GM12878 (cell line): ENCODE data around the gene PROZ. TPM values are rescaled to one million over a fixed set of nuclear protein-coding genes. Genes with fewer than 3 reads are reported as not detected.

Experiments
- ATAC-seq: fragments of 200-7000 bp; cut with Tn5 transposase; 3 replicates; pipeline ENCODE4 v1.9.1; 2020; ENCODE audit warnings: mild to moderate bottlenecking, moderate library complexity
- BruUV-seq: library from RNA; stranded (reverse); fragments of 400-500 nt; replicated peaks from 2 replicates; lab custom pipeline; 2021; lab: Mats Ljungman, UMichigan
- CTCF ChIA-PET: fragments of 300-600 bp; sonication (Branson Sonifier 250); formaldehyde crosslinking; extraction: SDS; loops from one replicate; lab custom pipeline; 2021; ENCODE audit warnings: inconsistent platforms; lab: Yijun Ruan, JAX
- POLR2A ChIA-PET: fragments of 350-600 bp; formaldehyde crosslinking; extraction: SDS; loops from one replicate; lab custom pipeline; 2021; ENCODE audit warnings: inconsistent platforms; lab: Charles Lee
- RAD21 ChIA-PET: fragments of 300-600 bp; sonication (Branson Sonifier 250); formaldehyde crosslinking; loops from one replicate; lab custom pipeline; 2023; ENCODE audit warnings: antibody characterized with exemption; ENCODE audit not compliant: unreplicated experiment; lab: Charles Lee
- SMC1A ChIA-PET: fragments of 300-600 bp; sonication (Branson Sonifier 250); formaldehyde crosslinking; loops from one replicate; lab custom pipeline; 2023; ENCODE audit not compliant: unreplicated experiment, uncharacterized antibody; lab: Charles Lee
- DNase-seq: peaks from one replicate; pipeline ENCODE4 v3.0.0-alpha.2; 2011; ENCODE audit warnings: low read depth, low spot score
- FAIRE-seq: peaks from 3 replicates; lab custom pipeline; 2011; peaks lifted over from hg19 to GRCh38; lab: Jason Lieb, UNC
- H2AFZ ChIP-seq: 2 replicates; pipeline ENCODE4 v1.6.0; 2011; ENCODE audit warnings: low read depth, low read length, control low read depth; ENCODE audit not compliant: control insufficient read depth
- H3K27ac ChIP-seq: 2 replicates; pipeline ENCODE4 v1.5.1; 2011; ENCODE audit warnings: control low read depth; ENCODE audit not compliant: control insufficient read depth, insufficient read depth
- H3K27me3 ChIP-seq, 2 experiments: replicated peaks in 1 of 2; 2 replicates each; pipeline versions ENCODE4 v1.6.0 to v1.6.1; 2011; ENCODE audit warnings: low read length in 1 of 2; ENCODE audit not compliant: control insufficient read depth in 2 of 2, insufficient read depth in 2 of 2
- H3K36me3 ChIP-seq, 2 experiments: 2 replicates each; pipeline ENCODE4 v1.5.1; 2011; ENCODE audit warnings: low read length in 1 of 2; ENCODE audit not compliant: control insufficient read depth in 2 of 2, insufficient read depth in 2 of 2
- H3K4me1 ChIP-seq: 2 replicates; pipeline ENCODE4 v1.6.1; 2011; ENCODE audit warnings: mild to moderate bottlenecking, low read length, moderate library complexity, mixed read lengths; ENCODE audit not compliant: control insufficient read depth, insufficient read depth
- H3K4me2 ChIP-seq: 2 replicates; pipeline ENCODE4 v1.6.0; 2011; ENCODE audit warnings: control low read depth; ENCODE audit not compliant: control insufficient read depth, insufficient read depth
- H3K4me3 ChIP-seq: fragments of 200-600 bp; sonication (generic); 2 replicates; pipeline ENCODE4 v1.5.1; 2016
- H3K79me2 ChIP-seq: 2 replicates; pipeline ENCODE4 v1.6.0; 2011; ENCODE audit warnings: low read length; ENCODE audit not compliant: control insufficient read depth, insufficient read depth
- H3K9ac ChIP-seq: 2 replicates; pipeline ENCODE4 v1.8.0; 2011; ENCODE audit warnings: low read length, control low read depth, mixed read lengths; ENCODE audit not compliant: control insufficient read depth, insufficient read depth
- H3K9me3 ChIP-seq: replicated peaks from 3 replicates; pipeline ENCODE4 v1.5.1; 2011; ENCODE audit warnings: mild to moderate bottlenecking, low read length; ENCODE audit not compliant: control insufficient read depth, insufficient read depth
- H4K20me1 ChIP-seq: 2 replicates; pipeline ENCODE4 v1.6.0; 2011; ENCODE audit not compliant: control insufficient read depth, insufficient read depth
- BHLHE40 ChIP-seq, 2 experiments: fragments of 450-650 bp in 1 of 2; IDR thresholded peaks; 2 replicates each; pipeline ENCODE4 v1.6.1; 2011 to 2017; ENCODE audit warnings: low read depth in 2 of 2, borderline replicate concordance in 1 of 2, improper control_type of control experiment in 1 of 2, low read length in 1 of 2, mild to moderate bottlenecking in 1 of 2
- CBFB ChIP-seq: IDR thresholded peaks from 2 replicates; pipeline ENCODE4 v1.6.1; 2016; ENCODE audit warnings: antibody characterized with exemption, low read depth
- CREB1 ChIP-seq: IDR thresholded peaks from 2 replicates; pipeline ENCODE4 v1.6.1; 2012; ENCODE audit warnings: low read depth, mild to moderate bottlenecking, inconsistent platforms
- ESRRA ChIP-seq: IDR thresholded peaks from 2 replicates; pipeline ENCODE4 v1.6.1; 2012; ENCODE audit warnings: mild to moderate bottlenecking, low read length, improper control_type of control experiment
- FOXK2 ChIP-seq: fragments of 450-650 bp; IDR thresholded peaks from 2 replicates; pipeline ENCODE4 v1.6.1; 2017; ENCODE audit warnings: mild to moderate bottlenecking, moderate library complexity
- HDAC2 ChIP-seq: fragments of 200-600 bp; sonication (generic); IDR thresholded peaks from 2 replicates; pipeline ENCODE4 v1.6.1; 2017
- HDAC6 ChIP-seq: fragments of 200-600 bp; sonication (generic); IDR thresholded peaks from one replicate; pipeline ENCODE4 v1.8.0; 2017; ENCODE audit warnings: antibody characterized with exemption; ENCODE audit not compliant: unreplicated experiment
- IKZF2 ChIP-seq, 2 experiments: fragments of 450-650 bp; IDR thresholded peaks; 2 replicates each; pipeline ENCODE4 v1.6.1; 2017; ENCODE audit warnings: mild to moderate bottlenecking in 2 of 2, moderate library complexity in 2 of 2
- LARP7 ChIP-seq: fragments of 450-650 bp; IDR thresholded peaks from 2 replicates; pipeline ENCODE4 v1.6.1; 2017; ENCODE audit warnings: mild to moderate bottlenecking
- MAX ChIP-seq: IDR thresholded peaks from 2 replicates; pipeline ENCODE4 v1.6.1; 2012; ENCODE audit warnings: low read depth, low read length, improper control_type of control experiment
- MTA3 ChIP-seq: IDR thresholded peaks from 2 replicates; pipeline ENCODE4 v1.6.1; 2012; ENCODE audit warnings: low read length, inconsistent platforms, borderline replicate concordance
- NKRF ChIP-seq: fragments of 450-650 bp; conservative IDR thresholded peaks from 2 replicates; pipeline ENCODE4 v1.6.1; 2017; ENCODE audit warnings: mild to moderate bottlenecking, moderate library complexity
- PAX8 ChIP-seq: fragments of 450-650 bp; IDR thresholded peaks from 2 replicates; pipeline ENCODE4 v1.6.1; 2017; ENCODE audit warnings: mild to moderate bottlenecking, moderate library complexity
- RUNX3 ChIP-seq: IDR thresholded peaks from 2 replicates; pipeline ENCODE4 v1.6.1; 2012; ENCODE audit warnings: low read length, inconsistent platforms
- SIX5 ChIP-seq: IDR thresholded peaks from 2 replicates; pipeline ENCODE4 v1.6.1; 2011; ENCODE audit warnings: mild to moderate bottlenecking, low read depth, low read length, moderate library complexity; ENCODE audit not compliant: severe bottlenecking
- SMAD1 ChIP-seq: fragments of 450-650 bp; IDR thresholded peaks from 2 replicates; pipeline ENCODE4 v1.6.1; 2018; ENCODE audit warnings: mild to moderate bottlenecking, low read depth; ENCODE audit not compliant: partially characterized antibody
- SPI1 ChIP-seq: IDR thresholded peaks from 2 replicates; pipeline ENCODE4 v1.6.1; 2011; ENCODE audit warnings: low read depth, mild to moderate bottlenecking, low read length, moderate library complexity, borderline replicate concordance; ENCODE audit not compliant: insufficient read depth
- SUZ12 ChIP-seq: fragments of 200-600 bp; sonication (generic); IDR thresholded peaks from one replicate; pipeline ENCODE4 v1.6.1; 2018; ENCODE audit warnings: antibody characterized with exemption, mild to moderate bottlenecking; ENCODE audit not compliant: unreplicated experiment
- ZNF274 ChIP-seq: IDR thresholded peaks from one replicate; pipeline ENCODE4 v1.8.0; 2011; ENCODE audit not compliant: insufficient read length, insufficient read depth
- ZNF384 ChIP-seq: IDR thresholded peaks from 2 replicates; pipeline ENCODE4 v1.6.1; 2012; ENCODE audit warnings: low read depth, mild to moderate bottlenecking, low read length, improper control_type of control experiment, borderline replicate concordance
- ZSCAN29 ChIP-seq: fragments of 450-650 bp; IDR thresholded peaks from 2 replicates; pipeline ENCODE4 v1.6.1; 2017; ENCODE audit warnings: mild to moderate bottlenecking, moderate library complexity
- WGBS: methylation state at CpG from one replicate; pipeline ENCODE4 v1.1.6; 2016; ENCODE audit warnings: low lambda C conversion rate; ENCODE audit not compliant: insufficient replicate concordance, insufficient coverage; ENCODE audit errors: missing lambda C conversion rate; 5-methylcytosine and 5-hydroxymethylcytosine counted together
- in situ Hi-C: fragments of 300-500 bp; cut with MboI; formaldehyde crosslinking; loops from 9 replicates; pipeline ENCODE4 v1.14.3; 2018; ENCODE audit warnings: mixed read lengths
- intact Hi-C: fragments of 100-400 bp; cut with micrococcal nuclease; formaldehyde crosslinking; loops from one replicate; pipeline ENCODE4 v1.14.2; 2022; ENCODE audit not compliant: unreplicated experiment
- polyA plus RNA-seq, 11 experiments: library from polyadenylated mRNA; depleted of rRNA in 4 of 11; unstranded in 6 of 11; stranded (reverse) in 5 of 11; fragments of >200 nt; fragmentation: Nextera tagmentation in 4 of 11; fragmentation: Illumina TruSeq in 1 of 11; extraction: Ambion mirVana in 4 of 11; extraction: Trizol in 1 of 11; gene quantifications; 1 replicate in 1 of 11; 2 replicates in 10 of 11; pipeline versions ENCODE4 v1.2.1 to v1.2.3, GENCODE V29; 2011 to 2016; ENCODE audit warnings: inconsistent platforms in 2 of 11, missing spikeins in 2 of 11, low read depth in 1 of 11
- total RNA-seq, 4 experiments: library from RNA; depleted of rRNA in 3 of 4; stranded (reverse); fragments of >200 nt in 3 of 4; fragmentation: Illumina TruSeq in 1 of 4; extraction: Trizol in 1 of 4; gene quantifications; 2 replicates each; pipeline versions ENCODE4 v1.2.1 to v1.2.3, GENCODE V29; 2013 to 2021
- TF ChIP-seq, protein P1 (sequence below): fragments of 450-650 bp; IDR thresholded peaks from 2 replicates; pipeline ENCODE4 v1.6.1; 2017; ENCODE audit warnings: borderline replicate concordance

PROZ gene
- total and polyA plus RNA-seq, 10 of the 15 experiments (the other 5 are each of a cell fraction or from before 2014, with no cell fraction given), result 0.07 to 0.24 (median 0.21) TPM; not detected in 7

GRCh38 chr13:113119822-113120189 is 38.6 kb upstream of the PROZ start (continued):
- TF ChIP-seq PAX8 (no peak), ESRRA (no peak), NKRF (no peak), RUNX3 (no peak), ZSCAN29 (no peak), IKZF2 (IDR thresholded peaks at IDR 0.05) (no peak), CREB1 (no peak), BHLHE40 (IDR thresholded peaks at IDR 0.05; ENCODE audit: borderline replicate concordance in 1 of 2, low read depth in 2 of 2, low read length in 1 of 2) (no peak), MTA3 (no peak), HDAC6 (no peak)

DNA sequence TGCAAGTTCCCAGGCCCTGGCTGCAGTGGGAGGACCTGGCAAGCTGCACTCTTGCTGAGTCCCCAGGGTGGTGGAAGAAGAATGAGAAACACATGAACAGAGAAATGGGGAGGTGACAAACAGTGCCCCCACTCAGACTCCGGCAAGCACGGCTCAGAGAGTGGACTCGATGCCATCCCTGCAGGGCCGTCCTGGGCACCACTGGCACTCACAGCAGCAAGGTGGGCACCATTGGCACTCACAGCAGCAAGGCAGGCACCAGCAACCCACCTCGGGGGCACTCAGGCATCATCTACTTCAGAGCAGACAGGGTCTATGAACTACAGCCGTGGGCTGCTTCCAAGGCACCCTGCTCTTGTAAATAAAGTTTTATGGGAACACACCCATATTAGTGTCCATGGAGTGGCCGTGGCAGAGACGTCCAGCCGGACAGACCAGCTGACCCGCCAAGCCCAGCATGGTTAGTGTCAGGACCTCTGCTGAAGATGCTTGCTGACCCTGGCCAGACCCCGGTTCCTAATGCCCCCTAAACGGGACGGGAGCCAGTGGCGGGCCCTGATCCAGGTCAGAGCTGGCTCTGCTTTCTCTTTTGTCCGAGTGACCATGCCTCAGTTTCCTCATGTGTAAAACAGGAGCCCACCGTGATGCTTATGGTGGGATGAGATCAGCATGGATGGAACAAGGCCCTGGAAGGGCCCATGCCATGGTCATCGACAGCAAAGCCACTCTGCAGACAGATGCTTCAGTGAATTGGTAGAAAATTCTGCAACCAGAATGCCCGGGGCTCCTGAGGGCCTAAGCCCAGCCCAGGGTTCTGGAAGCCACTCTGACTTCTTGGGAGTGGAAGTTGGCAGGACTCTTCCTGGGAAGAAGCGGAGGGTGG is 37.9 kb upstream of the PROZ start:
- SMC1A ChIA-PET, result no interaction called here
- Histone ChIP-seq H2AFZ (no peak overlapping the region), H3K79me2 (no peaks in the 10 kb centered on the region), H3K27ac (no peak overlapping the region), H3K4me2 (no peak overlapping the region), H3K4me3 (no peak overlapping the region), H3K36me3 (no peaks in the 10 kb centered on the region), H3K4me1 (no peaks in the 10 kb centered on the region), H4K20me1 (no peaks in the 10 kb centered on the region), H3K9me3 (no peaks in the 10 kb centered on the region), H3K27me3 (no peaks in the 10 kb centered on the region), H3K9ac (no peak overlapping the region)
- in situ Hi-C loops, result no loop called here
- POLR2A ChIA-PET, result interaction anchor here (0.6 kb wide), 1 partner anchor 115 kb away, joined by 3 read pairs; no protein-coding TSS in a partner anchor
- ATAC-seq (no peak), FAIRE-seq (no peak), DNase-seq (no peak)
- WGBS, result 25% methylated on average over 19 of the region's 19 CpGs
- intact Hi-C loops, result loop anchor here (10.0 kb wide), 1 partner anchor 176 kb away; no protein-coding TSS in a partner anchor
- CTCF ChIA-PET, result no interaction called here
- no TSS peak for BruUV-seq
- RAD21 ChIA-PET, result no interaction called here
- TF ChIP-seq SIX5 (no peak), RUNX3 (no peak), HDAC2 (no peak), SUZ12 (no peak), MAX (no peak), FOXK2 (no peak), LARP7 (no peak), ZNF274 (no peak), ZNF384 (no peak), SPI1 (no peak), CBFB (no peak), SMAD1 (no peak)
- TF ChIP-seq, protein P1, sequence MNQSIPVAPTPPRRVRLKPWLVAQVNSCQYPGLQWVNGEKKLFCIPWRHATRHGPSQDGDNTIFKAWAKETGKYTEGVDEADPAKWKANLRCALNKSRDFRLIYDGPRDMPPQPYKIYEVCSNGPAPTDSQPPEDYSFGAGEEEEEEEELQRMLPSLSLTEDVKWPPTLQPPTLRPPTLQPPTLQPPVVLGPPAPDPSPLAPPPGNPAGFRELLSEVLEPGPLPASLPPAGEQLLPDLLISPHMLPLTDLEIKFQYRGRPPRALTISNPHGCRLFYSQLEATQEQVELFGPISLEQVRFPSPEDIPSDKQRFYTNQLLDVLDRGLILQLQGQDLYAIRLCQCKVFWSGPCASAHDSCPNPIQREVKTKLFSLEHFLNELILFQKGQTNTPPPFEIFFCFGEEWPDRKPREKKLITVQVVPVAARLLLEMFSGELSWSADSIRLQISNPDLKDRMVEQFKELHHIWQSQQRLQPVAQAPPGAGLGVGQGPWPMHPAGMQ, result no peak
